HEK293 (cell line): ENCODE results near the gene FAM217A.

Experiments
- CTCF ChIP-seq: fragments of 450-650 bp; formaldehyde crosslinking; IDR thresholded peaks from 2 replicates; pipeline ENCODE4 v1.5.1; 2016; ENCODE audit warnings: missing biosample characterization, missing genetic modification characterization
- KLF9 ChIP-seq: fragments of 450-650 bp; formaldehyde crosslinking; IDR thresholded peaks from 2 replicates; pipeline ENCODE4 v1.5.1; 2016; ENCODE audit warnings: missing biosample characterization, missing genetic modification characterization, low read depth
- PRDM1 ChIP-seq: fragments of 450-650 bp; formaldehyde crosslinking; IDR thresholded peaks from 2 replicates; pipeline ENCODE4; 2016; ENCODE audit warnings: missing biosample characterization, missing genetic modification characterization
- RBAK ChIP-seq: fragments of 450-650 bp; formaldehyde crosslinking; IDR thresholded peaks from 2 replicates; pipeline ENCODE4 v1.5.1; 2016; ENCODE audit warnings: missing biosample characterization, missing genetic modification characterization
- REST ChIP-seq: fragments of 450-650 bp; formaldehyde crosslinking; IDR thresholded peaks from 2 replicates; pipeline ENCODE4 v1.5.1; 2016; ENCODE audit warnings: missing biosample characterization, missing genetic modification characterization
- ZNF138 ChIP-seq: fragments of 450-650 bp; formaldehyde crosslinking; IDR thresholded peaks from 2 replicates; pipeline ENCODE4 v1.5.1; 2016; ENCODE audit warnings: missing biosample characterization, missing genetic modification characterization, borderline replicate concordance
- ZNF148 ChIP-seq: fragments of 450-650 bp; formaldehyde crosslinking; IDR thresholded peaks from 2 replicates; pipeline ENCODE4 v1.5.0; 2017; ENCODE audit warnings: missing biosample characterization, missing genetic modification characterization, borderline replicate concordance
- ZNF24 ChIP-seq: fragments of 450-650 bp; formaldehyde crosslinking; IDR thresholded peaks from 2 replicates; pipeline ENCODE4 v1.5.1; 2016; ENCODE audit warnings: missing biosample characterization, missing genetic modification characterization
- ZNF280C ChIP-seq: fragments of 450-650 bp; formaldehyde crosslinking; IDR thresholded peaks from 2 replicates; pipeline ENCODE4 v1.5.1; 2016; ENCODE audit warnings: missing biosample characterization, missing genetic modification characterization
- ZNF292 ChIP-seq: fragments of 450-650 bp; formaldehyde crosslinking; IDR thresholded peaks from 2 replicates; pipeline ENCODE4 v1.5.1; 2016; ENCODE audit warnings: low read depth, missing biosample characterization, missing genetic modification characterization, borderline replicate concordance
- ZNF501 ChIP-seq: fragments of 450-650 bp; formaldehyde crosslinking; IDR thresholded peaks from 2 replicates; pipeline ENCODE4 v1.5.1; 2016; ENCODE audit warnings: missing biosample characterization, missing genetic modification characterization
- ZNF639 ChIP-seq: fragments of 450-650 bp; formaldehyde crosslinking; IDR thresholded peaks from 2 replicates; pipeline ENCODE4 v1.5.1; 2016; ENCODE audit warnings: missing biosample characterization, missing genetic modification characterization
- ZNF660 ChIP-seq: fragments of 450-650 bp; IDR thresholded peaks from 2 replicates; pipeline ENCODE4 v1.5.1; 2018; ENCODE audit warnings: missing biosample characterization, mild to moderate bottlenecking, missing genetic modification characterization
- ZSCAN18 ChIP-seq: fragments of 450-650 bp; formaldehyde crosslinking; IDR thresholded peaks from 2 replicates; pipeline ENCODE4 v1.5.1; 2016; ENCODE audit warnings: missing biosample characterization, missing genetic modification characterization

- TF ChIP-seq ZNF280C (tag by site-specific recombination): no peak
- TF ChIP-seq PRDM1 (tag by site-specific recombination): no peak
- TF ChIP-seq ZNF148 (tag by site-specific recombination): no peak
- TF ChIP-seq ZSCAN18 (tag by site-specific recombination): no peak
- TF ChIP-seq ZNF660 (tag by site-specific recombination): no peak
- no peak for TF ChIP-seq CTCF (tag by site-specific recombination)
- no peak for TF ChIP-seq ZNF501
- no peak for TF ChIP-seq ZNF24 (tag by site-specific recombination)
- TF ChIP-seq REST (tag by site-specific recombination): no peak
- TF ChIP-seq ZNF292 (tag by site-specific recombination): no peak
- TF ChIP-seq RBAK (tag by site-specific recombination): no peak
- no peak for TF ChIP-seq KLF9 (tag by site-specific recombination)
- no peak for TF ChIP-seq ZNF639
- no peak for TF ChIP-seq ZNF138 (tag by site-specific recombination)
Observed at GRCh38 chr6:4039348-4039747, 39.6 kb downstream of the FAM217A start.
